K562 (cell line): ENCODE measurements around the gene ZNF2. TPM values are rescaled to one million over a fixed set of nuclear protein-coding genes. Genes with fewer than 3 reads are reported as not detected.
A peak's percentile ranks its signal among the peaks of the same experiment; 100 is the strongest.

Source experiments
- ATF1 ChIP-seq, 2 experiments: fragments of 450-650 bp in 1 of 2; IDR thresholded peaks; 2 replicates each; pipeline ENCODE4 v1.6.1; 2016; ENCODE audit warnings: missing compliant biosample characterization in 1 of 2, missing genetic modification characterization in 1 of 2
- EGR1 ChIP-seq: fragments of 450-650 bp; conservative IDR thresholded peaks from 2 replicates; pipeline ENCODE4 v1.6.1; 2017; ENCODE audit warnings: mild to moderate bottlenecking
- FIP1L1 ChIP-seq: fragments of 200-400 bp; formaldehyde crosslinking; IDR thresholded peaks from 2 replicates; pipeline ENCODE4 v1.6.1; 2018; ENCODE audit warnings: mild to moderate bottlenecking, low read depth, low read length; ENCODE audit not compliant: poor library complexity, severe bottlenecking
- ZNF124 ChIP-seq: sonication (generic); formaldehyde crosslinking; IDR thresholded peaks from 2 replicates; pipeline ENCODE4 v1.8.1; 2022; ENCODE audit warnings: missing genetic modification reagents
- ZNF263 ChIP-seq: sonication (generic); formaldehyde crosslinking; IDR thresholded peaks from 2 replicates; pipeline ENCODE4 v1.8.0; 2022; ENCODE audit warnings: mild to moderate bottlenecking, missing genetic modification reagents, borderline replicate concordance
- ZNF695 ChIP-seq: fragments of 450-650 bp; formaldehyde crosslinking; IDR thresholded peaks from 2 replicates; pipeline ENCODE4 v1.4.0; 2020; ENCODE audit warnings: mild to moderate bottlenecking, moderate library complexity
- polyA plus RNA-seq, 8 experiments: library from polyadenylated mRNA; depleted of rRNA in 4 of 8; stranded (reverse) in 5 of 8; unstranded in 3 of 8; fragments of >200 nt; fragmentation: Nextera tagmentation in 2 of 8; fragmentation: Illumina TruSeq in 1 of 8; extraction: Ambion mirVana in 2 of 8; extraction: Trizol in 1 of 8; gene quantifications; 2 replicates each; pipeline versions ENCODE4 v1.2.1 to v1.2.3, GENCODE V29; 2011 to 2014; ENCODE audit warnings: inconsistent platforms in 1 of 8, missing spikeins in 1 of 8
- total RNA-seq, 7 experiments: library from RNA; depleted of rRNA in 6 of 7; stranded (reverse); fragments of >200 nt in 6 of 7; fragmentation: Illumina TruSeq in 2 of 7; extraction: Trizol in 2 of 7; gene quantifications; 2 replicates each; pipeline versions ENCODE4 v1.2.1 to v1.2.3, GENCODE V29; 2011 to 2021; ENCODE audit warnings: low replicate concordance in 1 of 7
- TF ChIP-seq, protein P1 (sequence below): fragments of 450-650 bp; formaldehyde crosslinking; IDR thresholded peaks from 2 replicates; pipeline ENCODE4 v1.4.0; 2022; ENCODE audit warnings: missing genetic modification characterization
- TF ChIP-seq, protein P2 (sequence below), 3 experiments: IDR thresholded peaks in 2 of 3; conservative IDR thresholded peaks in 1 of 3; 2 replicates each; pipeline ENCODE4 v1.5.1; 2011 to 2012; ENCODE audit warnings: low read length in 3 of 3, mild to moderate bottlenecking in 3 of 3, control low read depth in 2 of 3, improper control_type of control experiment in 1 of 3, inconsistent platforms in 1 of 3, low read depth in 1 of 3, mixed read lengths in 1 of 3, moderate library complexity in 1 of 3; ENCODE audit not compliant: insufficient read depth in 2 of 3
- TF ChIP-seq, protein P3 (sequence below): fragments of 250-450 bp; sonication (Bioruptor Pico); IDR thresholded peaks from 2 replicates; pipeline ENCODE4 v1.4.0; 2020; ENCODE audit warnings: mild to moderate bottlenecking
- TF ChIP-seq, protein P4 (sequence below): sonication (generic); formaldehyde crosslinking; IDR thresholded peaks from 2 replicates; pipeline ENCODE4 v1.8.1; 2023; ENCODE audit warnings: missing genetic modification reagents, mild to moderate bottlenecking, borderline replicate concordance
- TF ChIP-seq, protein P5 (sequence below): fragments of 250-450 bp; sonication (Bioruptor Pico); IDR thresholded peaks from 2 replicates; pipeline ENCODE4 v1.4.0; 2020; ENCODE audit warnings: mild to moderate bottlenecking, moderate library complexity
- TF ChIP-seq, protein P6 (sequence below): conservative IDR thresholded peaks from 2 replicates; pipeline ENCODE4 v1.6.1; 2011; ENCODE audit warnings: low read depth, mild to moderate bottlenecking, low read length; ENCODE audit not compliant: control insufficient read depth

Gene ZNF2
- total and polyA plus RNA-seq, 9 of the 15 experiments (the other 6 are each of a cell fraction or from before 2014, with no cell fraction given) = 1.6 to 4.5 (median 3.4) TPM

DNA sequence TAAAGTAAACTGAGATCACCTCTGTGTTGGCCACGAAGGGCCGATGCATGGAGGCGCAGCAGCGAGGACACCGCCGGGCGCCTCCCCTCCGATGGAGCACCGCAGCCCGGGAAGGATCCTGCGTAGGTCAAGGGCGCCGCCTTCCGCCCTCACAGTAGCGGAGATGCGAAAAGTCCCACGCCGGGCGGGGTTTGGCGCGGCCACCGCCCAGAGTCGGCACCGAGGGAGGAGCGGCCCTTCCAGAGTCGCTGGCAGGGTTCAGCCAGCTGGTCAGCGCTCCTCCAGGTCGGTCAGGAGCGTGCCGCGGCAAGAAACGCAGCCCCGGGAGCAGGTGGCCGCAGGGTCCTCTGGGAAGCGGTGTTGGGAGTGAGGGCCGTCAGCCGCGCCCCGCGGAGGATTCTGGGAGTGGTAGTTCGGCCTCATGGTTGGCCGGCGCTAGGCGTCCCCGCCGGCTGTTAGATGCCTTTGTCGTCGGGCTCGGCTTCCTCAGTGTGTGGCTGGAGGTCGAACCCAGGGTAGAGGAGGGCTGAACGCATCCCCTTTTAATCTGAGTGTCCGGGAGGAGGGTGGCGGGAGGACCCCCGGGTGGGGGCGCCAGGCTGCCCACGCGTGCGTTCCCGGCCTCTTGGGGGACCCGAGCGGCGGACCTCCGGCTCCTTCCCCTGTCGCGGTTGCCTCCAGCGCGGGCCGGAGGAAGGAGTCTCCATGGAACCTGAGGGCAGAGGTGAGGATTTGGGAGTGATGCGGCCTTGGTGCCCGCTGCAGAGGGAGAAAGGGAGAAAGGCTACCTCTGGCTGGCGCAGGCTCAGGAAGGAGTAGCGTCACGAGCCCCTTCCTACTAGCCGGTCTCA is 41.7 kb downstream of the ZNF2 start, which contains the start of gene ZNF892 (continued):
- TF ChIP-seq EGR1 (0 out of 2 replicates have a peak, but pooled peaks have one; percentile 16), ZNF695 (CRISPR knock-in tag) (no peak), ZNF124 (CRISPR knock-in tag) (no peak), ZNF263 (CRISPR knock-in tag) (peak; percentile 99), FIP1L1 (peak; percentile 47), ATF1 (CRISPR knock-in tag; IDR thresholded peaks at IDR 0.05) (no peak), ATF1 (tag; IDR thresholded peaks at IDR 0.05) (peak; percentile 83)
- TF ChIP-seq, protein P1, sequence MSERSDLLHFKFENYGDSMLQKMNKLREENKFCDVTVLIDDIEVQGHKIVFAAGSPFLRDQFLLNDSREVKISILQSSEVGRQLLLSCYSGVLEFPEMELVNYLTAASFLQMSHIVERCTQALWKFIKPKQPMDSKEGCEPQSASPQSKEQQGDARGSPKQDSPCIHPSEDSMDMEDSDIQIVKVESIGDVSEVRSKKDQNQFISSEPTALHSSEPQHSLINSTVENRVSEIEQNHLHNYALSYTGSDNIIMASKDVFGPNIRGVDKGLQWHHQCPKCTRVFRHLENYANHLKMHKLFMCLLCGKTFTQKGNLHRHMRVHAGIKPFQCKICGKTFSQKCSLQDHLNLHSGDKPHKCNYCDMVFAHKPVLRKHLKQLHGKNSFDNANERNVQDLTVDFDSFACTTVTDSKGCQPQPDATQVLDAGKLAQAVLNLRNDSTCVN (CRISPR knock-in tag) = no peak
- TF ChIP-seq, protein P2, sequence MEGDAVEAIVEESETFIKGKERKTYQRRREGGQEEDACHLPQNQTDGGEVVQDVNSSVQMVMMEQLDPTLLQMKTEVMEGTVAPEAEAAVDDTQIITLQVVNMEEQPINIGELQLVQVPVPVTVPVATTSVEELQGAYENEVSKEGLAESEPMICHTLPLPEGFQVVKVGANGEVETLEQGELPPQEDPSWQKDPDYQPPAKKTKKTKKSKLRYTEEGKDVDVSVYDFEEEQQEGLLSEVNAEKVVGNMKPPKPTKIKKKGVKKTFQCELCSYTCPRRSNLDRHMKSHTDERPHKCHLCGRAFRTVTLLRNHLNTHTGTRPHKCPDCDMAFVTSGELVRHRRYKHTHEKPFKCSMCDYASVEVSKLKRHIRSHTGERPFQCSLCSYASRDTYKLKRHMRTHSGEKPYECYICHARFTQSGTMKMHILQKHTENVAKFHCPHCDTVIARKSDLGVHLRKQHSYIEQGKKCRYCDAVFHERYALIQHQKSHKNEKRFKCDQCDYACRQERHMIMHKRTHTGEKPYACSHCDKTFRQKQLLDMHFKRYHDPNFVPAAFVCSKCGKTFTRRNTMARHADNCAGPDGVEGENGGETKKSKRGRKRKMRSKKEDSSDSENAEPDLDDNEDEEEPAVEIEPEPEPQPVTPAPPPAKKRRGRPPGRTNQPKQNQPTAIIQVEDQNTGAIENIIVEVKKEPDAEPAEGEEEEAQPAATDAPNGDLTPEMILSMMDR (IDR thresholded peaks at IDR 0.05 in 2 of 3, conservative IDR thresholded peaks at IDR 0.05 in 1 of 3; ENCODE audit: insufficient read depth in 2 of 3, low read depth in 1 of 3, low read length in 3 of 3) = peak; percentile 68 to 83 (median 81)
- TF ChIP-seq, protein P3, sequence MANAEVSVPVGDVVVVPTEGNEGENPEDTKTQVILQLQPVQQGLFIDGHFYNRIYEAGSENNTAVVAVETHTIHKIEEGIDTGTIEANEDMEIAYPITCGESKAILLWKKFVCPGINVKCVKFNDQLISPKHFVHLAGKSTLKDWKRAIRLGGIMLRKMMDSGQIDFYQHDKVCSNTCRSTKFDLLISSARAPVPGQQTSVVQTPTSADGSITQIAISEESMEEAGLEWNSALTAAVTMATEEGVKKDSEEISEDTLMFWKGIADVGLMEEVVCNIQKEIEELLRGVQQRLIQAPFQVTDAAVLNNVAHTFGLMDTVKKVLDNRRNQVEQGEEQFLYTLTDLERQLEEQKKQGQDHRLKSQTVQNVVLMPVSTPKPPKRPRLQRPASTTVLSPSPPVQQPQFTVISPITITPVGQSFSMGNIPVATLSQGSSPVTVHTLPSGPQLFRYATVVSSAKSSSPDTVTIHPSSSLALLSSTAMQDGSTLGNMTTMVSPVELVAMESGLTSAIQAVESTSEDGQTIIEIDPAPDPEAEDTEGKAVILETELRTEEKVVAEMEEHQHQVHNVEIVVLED = peak; percentile 52
- TF ChIP-seq, protein P4, sequence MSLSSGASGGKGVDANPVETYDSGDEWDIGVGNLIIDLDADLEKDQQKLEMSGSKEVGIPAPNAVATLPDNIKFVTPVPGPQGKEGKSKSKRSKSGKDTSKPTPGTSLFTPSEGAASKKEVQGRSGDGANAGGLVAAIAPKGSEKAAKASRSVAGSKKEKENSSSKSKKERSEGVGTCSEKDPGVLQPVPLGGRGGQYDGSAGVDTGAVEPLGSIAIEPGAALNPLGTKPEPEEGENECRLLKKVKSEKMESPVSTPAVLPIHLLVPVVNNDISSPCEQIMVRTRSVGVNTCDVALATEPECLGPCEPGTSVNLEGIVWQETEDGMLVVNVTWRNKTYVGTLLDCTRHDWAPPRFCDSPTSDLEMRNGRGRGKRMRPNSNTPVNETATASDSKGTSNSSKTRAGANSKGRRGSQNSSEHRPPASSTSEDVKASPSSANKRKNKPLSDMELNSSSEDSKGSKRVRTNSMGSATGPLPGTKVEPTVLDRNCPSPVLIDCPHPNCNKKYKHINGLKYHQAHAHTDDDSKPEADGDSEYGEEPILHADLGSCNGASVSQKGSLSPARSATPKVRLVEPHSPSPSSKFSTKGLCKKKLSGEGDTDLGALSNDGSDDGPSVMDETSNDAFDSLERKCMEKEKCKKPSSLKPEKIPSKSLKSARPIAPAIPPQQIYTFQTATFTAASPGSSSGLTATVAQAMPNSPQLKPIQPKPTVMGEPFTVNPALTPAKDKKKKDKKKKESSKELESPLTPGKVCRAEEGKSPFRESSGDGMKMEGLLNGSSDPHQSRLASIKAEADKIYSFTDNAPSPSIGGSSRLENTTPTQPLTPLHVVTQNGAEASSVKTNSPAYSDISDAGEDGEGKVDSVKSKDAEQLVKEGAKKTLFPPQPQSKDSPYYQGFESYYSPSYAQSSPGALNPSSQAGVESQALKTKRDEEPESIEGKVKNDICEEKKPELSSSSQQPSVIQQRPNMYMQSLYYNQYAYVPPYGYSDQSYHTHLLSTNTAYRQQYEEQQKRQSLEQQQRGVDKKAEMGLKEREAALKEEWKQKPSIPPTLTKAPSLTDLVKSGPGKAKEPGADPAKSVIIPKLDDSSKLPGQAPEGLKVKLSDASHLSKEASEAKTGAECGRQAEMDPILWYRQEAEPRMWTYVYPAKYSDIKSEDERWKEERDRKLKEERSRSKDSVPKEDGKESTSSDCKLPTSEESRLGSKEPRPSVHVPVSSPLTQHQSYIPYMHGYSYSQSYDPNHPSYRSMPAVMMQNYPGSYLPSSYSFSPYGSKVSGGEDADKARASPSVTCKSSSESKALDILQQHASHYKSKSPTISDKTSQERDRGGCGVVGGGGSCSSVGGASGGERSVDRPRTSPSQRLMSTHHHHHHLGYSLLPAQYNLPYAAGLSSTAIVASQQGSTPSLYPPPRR (CRISPR knock-in tag) = no peak
- TF ChIP-seq, protein P5, sequence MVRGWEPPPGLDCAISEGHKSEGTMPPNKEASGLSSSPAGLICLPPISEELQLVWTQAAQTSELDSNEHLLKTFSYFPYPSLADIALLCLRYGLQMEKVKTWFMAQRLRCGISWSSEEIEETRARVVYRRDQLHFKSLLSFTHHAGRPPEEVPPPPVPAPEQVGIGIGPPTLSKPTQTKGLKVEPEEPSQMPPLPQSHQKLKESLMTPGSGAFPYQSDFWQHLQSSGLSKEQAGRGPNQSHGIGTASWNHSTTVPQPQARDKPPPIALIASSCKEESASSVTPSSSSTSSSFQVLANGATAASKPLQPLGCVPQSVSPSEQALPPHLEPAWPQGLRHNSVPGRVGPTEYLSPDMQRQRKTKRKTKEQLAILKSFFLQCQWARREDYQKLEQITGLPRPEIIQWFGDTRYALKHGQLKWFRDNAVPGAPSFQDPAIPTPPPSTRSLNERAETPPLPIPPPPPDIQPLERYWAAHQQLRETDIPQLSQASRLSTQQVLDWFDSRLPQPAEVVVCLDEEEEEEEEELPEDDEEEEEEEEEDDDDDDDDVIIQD (CRISPR knock-in tag) = no peak
- TF ChIP-seq, protein P6, sequence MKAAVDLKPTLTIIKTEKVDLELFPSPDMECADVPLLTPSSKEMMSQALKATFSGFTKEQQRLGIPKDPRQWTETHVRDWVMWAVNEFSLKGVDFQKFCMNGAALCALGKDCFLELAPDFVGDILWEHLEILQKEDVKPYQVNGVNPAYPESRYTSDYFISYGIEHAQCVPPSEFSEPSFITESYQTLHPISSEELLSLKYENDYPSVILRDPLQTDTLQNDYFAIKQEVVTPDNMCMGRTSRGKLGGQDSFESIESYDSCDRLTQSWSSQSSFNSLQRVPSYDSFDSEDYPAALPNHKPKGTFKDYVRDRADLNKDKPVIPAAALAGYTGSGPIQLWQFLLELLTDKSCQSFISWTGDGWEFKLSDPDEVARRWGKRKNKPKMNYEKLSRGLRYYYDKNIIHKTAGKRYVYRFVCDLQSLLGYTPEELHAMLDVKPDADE = peak; percentile 64; the same call in 1 of the 2 replicates
